ENCODE results near the gene GUCA1A.
"Not testable (repeated sequence)": the region's sequence is repeated elsewhere in the genome, so short reads cannot be mapped to it uniquely, and the experiment has no call there.

Gene GUCA1A

GRCh38 chr6:42177514-42178364 lies 4.6 kb downstream of the GUCA1A start:
- DNase-seq (ENCODE audit: low spot score): no peak

DNA sequence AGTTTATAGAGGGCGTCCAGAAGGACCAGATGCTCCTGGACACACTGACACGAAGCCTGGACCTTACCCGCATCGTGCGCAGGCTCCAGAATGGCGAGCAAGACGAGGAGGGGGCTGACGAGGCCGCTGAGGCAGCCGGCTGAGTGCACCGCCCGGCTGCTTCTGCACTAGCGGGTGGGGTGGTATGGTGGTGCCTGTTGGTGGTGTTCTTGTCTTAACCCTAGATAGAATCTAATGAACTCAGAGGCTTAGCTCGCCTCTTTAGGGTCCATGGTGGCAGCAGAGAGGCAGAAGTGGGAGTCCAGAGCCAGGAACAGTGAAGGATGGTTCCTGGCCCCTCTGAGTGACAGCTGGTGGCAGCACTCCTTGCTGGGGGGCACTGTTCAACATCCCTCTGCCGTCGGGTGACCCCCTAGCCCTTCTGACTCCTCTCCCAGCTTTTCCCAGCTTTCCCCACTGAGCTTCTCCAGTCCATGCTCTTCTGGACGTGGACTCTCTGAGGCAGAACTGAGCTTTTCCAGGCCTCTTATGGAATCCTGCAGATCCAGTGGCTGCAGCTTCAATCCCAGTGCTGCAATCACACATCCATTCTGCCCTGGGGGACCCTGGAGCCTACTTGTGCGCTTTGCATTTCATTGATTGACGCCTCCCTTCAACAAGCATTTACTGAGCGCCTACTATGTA lies 6.2 kb downstream of the GUCA1A start:
- no peak for DNase-seq (ENCODE audit: low spot score)

DNA sequence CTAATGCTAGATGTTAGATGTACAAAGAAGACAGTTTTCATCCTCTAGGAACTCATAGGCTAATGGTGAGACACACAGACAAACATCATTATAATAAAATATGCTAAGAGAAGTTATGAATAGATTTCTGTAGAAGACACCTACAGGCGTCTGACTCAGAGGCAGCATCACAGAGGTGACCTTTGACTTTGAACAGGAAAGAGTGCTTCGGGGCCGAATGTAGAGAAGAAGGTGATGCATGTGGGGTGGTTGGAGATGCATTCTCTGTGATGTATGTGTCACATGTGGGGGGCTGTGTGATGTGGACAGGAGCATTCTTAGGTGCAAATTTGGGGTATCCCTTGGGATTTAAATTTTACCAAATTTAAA lies 6.8 kb downstream of the GUCA1A start:
- DNase-seq (ENCODE audit: low spot score): no peak

GRCh38 chr6:42182101-42182500 lies 8.9 kb downstream of the GUCA1A start:
- no peak for DNase-seq (ENCODE audit: low spot score)

GRCh38 chr6:42184475-42184874 lies 11.3 kb downstream of the GUCA1A start:
- no peak for DNase-seq (ENCODE audit: low spot score)

DNA sequence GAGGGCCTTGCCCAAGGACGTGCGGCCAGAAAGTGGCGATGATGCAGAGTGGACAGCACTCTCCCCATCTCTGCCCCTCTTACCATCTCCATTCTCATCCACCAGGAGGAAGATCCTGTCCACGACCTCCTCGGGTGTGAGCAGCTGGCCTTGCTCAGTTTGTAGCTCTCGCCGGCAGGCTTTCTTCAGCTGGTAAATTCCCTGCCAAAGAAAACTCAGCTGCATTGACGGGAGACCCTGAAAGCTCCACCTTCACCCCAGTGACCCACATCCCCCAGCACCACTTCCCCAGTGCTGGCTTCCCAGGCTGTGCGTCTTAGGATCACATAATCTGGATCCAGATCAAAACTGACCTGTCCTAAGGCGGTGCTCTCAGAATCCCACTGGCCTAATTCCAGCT lies 12.4 kb downstream of the GUCA1A start:
- no peak for DNase-seq (ENCODE audit: low spot score)

- DNase-seq (ENCODE audit: low spot score): no peak
These were observed 15.2 kb downstream of the GUCA1A start for GRCh38 chr6:42188406-42188805.

- DNase-seq (ENCODE audit: low spot score): no peak
These were observed 17.5 kb downstream of the GUCA1A start for GRCh38 chr6:42190554-42191183.

GRCh38 chr6:42192385-42192784 lies 19.2 kb downstream of the GUCA1A start:
- not testable (repeated sequence) for DNase-seq (ENCODE audit: low spot score)

DNA sequence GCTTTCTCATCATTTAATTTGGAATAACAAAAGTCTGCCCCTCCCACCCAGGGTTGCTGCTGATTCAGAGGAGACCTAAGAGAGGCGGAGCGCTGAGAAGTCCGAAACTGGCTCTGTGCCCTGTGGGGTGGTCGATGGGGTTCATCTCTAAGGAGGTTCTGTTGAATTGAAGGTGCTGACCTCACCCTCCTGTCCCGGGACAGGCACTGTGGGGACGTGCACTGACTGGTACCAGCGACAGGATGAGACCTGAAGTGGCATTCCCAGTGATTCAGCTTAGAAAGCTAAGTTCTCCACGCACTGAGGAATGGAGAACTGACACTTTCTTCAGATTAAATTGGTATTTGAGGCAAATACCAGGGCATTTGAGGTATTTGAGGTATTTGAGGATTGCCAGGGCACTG lies 20.3 kb downstream of the GUCA1A start:
- DNase-seq (ENCODE audit: low spot score): no peak

DNA sequence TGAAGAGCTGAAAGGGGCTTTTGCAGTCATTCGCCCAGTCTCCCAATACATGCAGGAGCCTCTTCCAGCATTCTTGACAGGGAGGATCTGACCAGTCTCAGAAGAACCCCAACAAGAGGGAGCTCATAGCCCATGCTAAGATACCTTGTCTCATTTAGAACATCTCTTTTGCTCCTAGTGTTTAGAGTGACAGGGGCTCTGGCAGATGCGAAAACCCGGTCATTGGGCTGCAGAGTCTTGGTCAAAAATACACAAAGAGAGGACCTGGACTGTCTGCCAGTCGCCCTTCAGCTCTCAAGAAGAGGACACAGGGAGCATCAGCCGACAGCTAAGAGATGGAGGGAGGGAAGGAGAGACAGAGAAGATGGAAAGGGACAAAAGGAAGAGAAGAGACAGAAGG lies 20.9 kb downstream of the GUCA1A start:
- DNase-seq (ENCODE audit: low spot score): no peak

- no peak for DNase-seq (ENCODE audit: low spot score)
These were observed 22.3 kb downstream of the GUCA1A start for GRCh38 chr6:42195415-42195814.

- no peak for DNase-seq (ENCODE audit: low spot score)
These were observed 24.6 kb downstream of the GUCA1A start for GRCh38 chr6:42197555-42198362.

DNA sequence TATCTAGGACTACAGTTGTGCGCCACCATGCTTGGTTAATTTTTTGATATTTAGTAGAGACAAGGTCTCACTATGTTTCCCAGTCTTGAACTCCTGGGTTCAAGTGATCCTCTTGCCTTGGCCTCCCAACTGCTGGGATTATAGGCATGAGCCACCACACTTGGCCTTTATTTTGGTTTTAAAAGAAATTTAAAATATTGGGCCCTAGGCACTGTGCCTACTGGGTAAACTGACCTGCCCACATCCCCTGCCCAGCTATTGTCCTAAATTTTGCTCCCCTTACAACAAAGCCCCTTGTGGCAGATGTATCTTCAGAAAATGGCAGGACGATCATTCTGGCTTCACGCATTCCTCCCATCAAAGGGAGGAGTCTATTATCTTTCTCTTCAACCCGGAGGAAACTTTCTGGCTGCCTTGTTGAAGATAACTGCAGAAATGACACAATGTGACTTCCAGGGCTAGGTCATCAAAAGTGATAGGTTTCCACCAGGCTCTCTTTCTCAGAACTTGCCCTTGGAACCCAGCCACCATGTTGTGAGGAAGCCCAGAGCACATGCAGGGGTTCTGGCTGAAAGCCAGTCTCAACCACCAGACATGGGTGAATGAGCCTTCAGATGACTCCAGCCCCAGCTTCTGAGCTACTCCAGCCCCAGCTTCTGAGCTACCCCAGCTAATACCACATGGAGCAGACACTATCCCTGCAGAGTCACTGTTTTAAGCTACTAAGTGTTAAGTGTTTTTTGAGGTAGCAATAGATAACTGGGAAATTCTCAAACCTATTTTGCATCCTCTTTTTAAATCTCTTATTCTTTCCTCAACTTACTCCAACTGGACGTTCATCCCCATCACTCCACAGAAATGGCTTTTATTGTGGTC lies 26.2 kb downstream of the GUCA1A start:
- DNase-seq (ENCODE audit: low spot score): no peak

DNA sequence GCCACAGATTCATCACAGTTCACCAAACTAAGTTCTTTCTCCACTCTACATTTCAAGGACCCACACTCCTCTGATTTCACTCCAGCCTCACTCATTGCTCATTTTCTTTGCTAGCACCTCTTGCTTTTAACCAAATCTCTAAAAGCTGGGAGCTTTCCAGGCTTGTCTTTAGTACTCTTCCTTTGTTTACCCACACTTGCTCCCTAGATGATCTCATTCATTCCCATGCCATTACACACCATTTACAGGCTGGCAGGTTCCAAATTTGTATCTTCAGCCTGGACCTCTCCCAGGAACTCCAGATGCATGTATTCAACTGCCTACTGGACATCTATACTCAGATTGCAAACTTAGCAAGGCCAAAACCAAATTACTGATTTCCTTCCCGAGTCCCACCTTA lies 26.9 kb downstream of the GUCA1A start:
- DNase-seq (ENCODE audit: low spot score): no peak

- DNase-seq (ENCODE audit: low spot score): no peak
These were observed 28.2 kb downstream of the GUCA1A start for GRCh38 chr6:42201382-42201781.

- DNase-seq (ENCODE audit: low spot score): not testable (repeated sequence)
These were observed 29.2 kb downstream of the GUCA1A start for GRCh38 chr6:42202131-42202915.

- no peak for DNase-seq (ENCODE audit: low spot score)
These were observed 30.0 kb downstream of the GUCA1A start for GRCh38 chr6:42203183-42203582.

DNA sequence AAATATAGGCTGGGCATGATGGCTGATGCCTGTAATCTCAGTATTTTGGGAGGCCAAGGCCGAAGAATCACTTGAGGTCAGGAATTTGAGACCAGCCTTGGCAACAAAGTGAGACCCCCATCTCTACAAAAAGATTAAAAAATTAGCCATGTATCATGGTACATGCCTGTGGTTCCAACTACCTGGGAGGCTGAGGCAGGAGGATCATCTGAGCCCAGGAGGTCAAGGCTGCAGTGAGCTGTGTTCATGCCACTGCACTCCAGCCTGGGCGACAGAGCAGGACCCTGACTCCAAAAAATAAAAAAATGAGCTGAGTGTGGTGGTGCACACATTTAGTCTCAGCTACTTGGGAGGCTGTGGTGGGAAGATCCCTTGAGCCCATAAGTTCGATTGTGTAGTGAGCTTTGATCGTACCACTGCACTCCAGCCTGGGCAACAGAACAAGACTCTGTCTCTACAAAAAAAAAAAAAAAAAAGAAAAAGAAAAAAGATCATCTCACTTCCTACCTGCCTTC lies 31.7 kb downstream of the GUCA1A start:
- no peak for DNase-seq (ENCODE audit: low spot score)

DNA sequence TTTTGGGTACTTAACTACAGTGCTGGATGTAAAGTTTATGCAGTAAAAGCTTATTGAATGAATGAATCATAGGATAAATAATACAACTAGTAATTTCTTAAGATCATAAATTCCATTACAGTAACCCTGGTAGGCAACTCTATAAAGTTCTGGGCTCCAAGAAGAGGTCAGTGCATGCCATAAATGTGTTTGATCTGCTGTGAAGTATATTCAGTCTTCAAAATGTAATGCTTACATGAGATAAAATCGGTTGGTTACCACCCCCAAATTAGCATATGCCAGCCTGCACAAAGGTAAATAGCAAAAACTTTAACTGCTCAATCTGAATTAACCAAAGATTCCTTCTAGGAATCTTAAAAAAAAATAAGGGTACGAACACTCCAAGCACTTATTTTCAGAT lies 34.4 kb downstream of the GUCA1A start:
- DNase-seq (ENCODE audit: low spot score): not testable (repeated sequence)
